Stomach (tissue), 9 donors: Measurements from ENCODE around the gene TRIM9. TPM values are rescaled to one million over a fixed set of nuclear protein-coding genes. Genes with fewer than 3 reads are reported as not detected.

Experiments
- DNase-seq, 2 donors: peaks; one replicate each; pipeline versions ENCODE4 v3.0.0 to v3.0.0-alpha.2; 2013 to 2019
- H3K27ac ChIP-seq, 5 donors: fragments of 200-600 bp in 4 of 5; sonication (generic) in 4 of 5; one replicate each; pipeline ENCODE4 v1.5.1; 2013 to 2019; ENCODE audit warnings: mild to moderate bottlenecking in 1 of 5, moderate library complexity in 1 of 5
- H3K27me3 ChIP-seq, 3 donors: fragments of 200-600 bp; sonication (generic); one replicate each; pipeline ENCODE4 v1.5.1; 2017 to 2019; ENCODE audit warnings: mixed run types in 1 of 3
- H3K36me3 ChIP-seq, 4 donors: fragments of 200-600 bp; sonication (generic); 1 replicate in 3 of 4; 2 replicates in 1 of 4; pipeline ENCODE4 v1.5.1; 2016 to 2019
- H3K4me1 ChIP-seq, 4 donors: fragments of 200-600 bp; sonication (generic); one replicate each; pipeline ENCODE4 v1.5.1; 2016 to 2019
- H3K4me3 ChIP-seq, 4 donors: fragments of 200-600 bp; sonication (generic) in 3 of 4; one replicate each; pipeline ENCODE4 v1.5.1; 2016 to 2019; ENCODE audit warnings: mild to moderate bottlenecking in 1 of 4
- H3K9me3 ChIP-seq, 4 donors: fragments of 200-600 bp; sonication (generic); one replicate each; pipeline ENCODE4 v1.5.1; 2016 to 2019
- CTCF ChIP-seq, 7 experiments: fragments of 450-650 bp in 4 of 7; fragments of 200-600 bp in 3 of 7; sonication (generic) in 3 of 7; IDR thresholded peaks; one replicate each; pipeline ENCODE4 v1.5.1; 2016 to 2019; ENCODE audit warnings: antibody characterized with exemption in 7 of 7, control low read depth in 2 of 7, mild to moderate bottlenecking in 1 of 7
- EP300 ChIP-seq: sonication (generic); formaldehyde crosslinking; IDR thresholded peaks from one replicate; pipeline ENCODE4 v1.6.1; 2017; ENCODE audit warnings: antibody characterized with exemption
- POLR2A ChIP-seq, 4 donors: fragments of 450-650 bp; IDR thresholded peaks; one replicate each; pipeline ENCODE4 v1.6.1; 2016; ENCODE audit warnings: antibody characterized with exemption in 4 of 4, control low read depth in 2 of 4, mild to moderate bottlenecking in 1 of 4, moderate library complexity in 1 of 4
- POLR2AphosphoS5 ChIP-seq, 3 donors: sonication (generic); formaldehyde crosslinking; IDR thresholded peaks; one replicate each; pipeline ENCODE4 v1.6.1; 2016; ENCODE audit warnings: antibody characterized with exemption in 3 of 3
- WGBS, 5 donors: extraction: QIAGEN DNeasy Blood & Tissue Kit in 3 of 5; methylation state at CpG; one replicate each; pipeline versions ENCODE4 v1.1.5 to v1.1.7; 2013 to 2018; 5-methylcytosine and 5-hydroxymethylcytosine counted together
- intact Hi-C: fragments of 100-400 bp; cut with DNase I; formaldehyde crosslinking; loops from one replicate; pipeline ENCODE4 v1.15.1; 2023; ENCODE audit warnings: low total_unique reads
- polyA plus RNA-seq, 3 donors: library from polyadenylated mRNA; stranded (reverse); fragments of 200-250 nt; gene quantifications; one replicate each; pipeline ENCODE4 v1.2.3, GENCODE V29; 2013
- total RNA-seq, 5 donors: library from RNA; depleted of rRNA; stranded (reverse); fragments of >200 nt; gene quantifications; one replicate each; pipeline versions ENCODE4 v1.1.0 to v1.2.3, GENCODE V29; 2014 to 2016
- donor health status: healthy with polysubstance abuse.
- donor health status: Bipolar disorder and iron deficiency.
- donor health status: healthy.

TRIM9 gene
- total and polyA plus RNA-seq, 8 donors, result 0.45 to 15.1 (median 1.2) TPM

GRCh38 chr14:51039252-51039651 is 55.7 kb downstream of the TRIM9 start:
- no peak overlapping the region for H3K27ac ChIP-seq
- H3K4me1 ChIP-seq, result no peaks in the 10 kb centered on the region
- TF ChIP-seq CTCF (IDR thresholded peaks at IDR 0.05) (no peak), POLR2AphosphoS5 (IDR thresholded peaks at IDR 0.05) (no peak), EP300 (no peak), POLR2A (IDR thresholded peaks at IDR 0.05) (no peak)
- H3K27me3 ChIP-seq, result no peaks in the 10 kb centered on the region
- no peak overlapping the region for H3K4me3 ChIP-seq
- intact Hi-C loops, result no loop called here
- no peaks in the 10 kb centered on the region for H3K9me3 ChIP-seq
- H3K36me3 ChIP-seq, result no peaks in the 10 kb centered on the region
- DNase-seq, result no peak
- WGBS, 5 donors, result 78 to 89% (median 82%) methylated on average over 7 of the region's 7 CpGs

GRCh38 chr14:51035611-51036192 is 59.2 kb downstream of the TRIM9 start:
- DNase-seq, result no peak
- WGBS, 5 donors, result 41 to 59% (median 49%) methylated on average over 9 of the region's 9 CpGs
- TF ChIP-seq POLR2AphosphoS5 (IDR thresholded peaks at IDR 0.05) (no peak), POLR2A (IDR thresholded peaks at IDR 0.05) (no peak), CTCF (IDR thresholded peaks at IDR 0.05) (no peak), EP300 (no peak)
- intact Hi-C loops, result no loop called here
- H3K9me3 ChIP-seq, result no peaks in the 10 kb centered on the region
- H3K4me1 ChIP-seq, result no peaks in the 10 kb centered on the region
- H3K4me3 ChIP-seq, result no peak overlapping the region
- no peaks in the 10 kb centered on the region for H3K36me3 ChIP-seq
- no peak overlapping the region for H3K27ac ChIP-seq
- no peaks in the 10 kb centered on the region for H3K27me3 ChIP-seq

- Histone ChIP-seq H3K27me3 (no peaks in the 10 kb centered on the region), H3K4me1 (peaks cover 0 to under 1% (median 0%) of the 10 kb centered on the region in 4 donors), H3K9me3 (no peaks in the 10 kb centered on the region), H3K27ac (no peak overlapping the region), H3K4me3 (no peak overlapping the region), H3K36me3 (no peaks in the 10 kb centered on the region)
- intact Hi-C loops, result no loop called here
- no peak for TF ChIP-seq POLR2AphosphoS5 (IDR thresholded peaks at IDR 0.05)
- no peak for TF ChIP-seq EP300
- no peak for TF ChIP-seq POLR2A (IDR thresholded peaks at IDR 0.05)
- no peak for TF ChIP-seq CTCF (IDR thresholded peaks at IDR 0.05)
- WGBS, 5 donors, result 63 to 78% (median 76%) methylated on average over 16 of the region's 16 CpGs
- no peak for DNase-seq
Observed at GRCh38 chr14:51028851-51029754, 65.8 kb downstream of the TRIM9 start.

- no peak overlapping the region for H3K27ac ChIP-seq
- no peak overlapping the region for H3K4me3 ChIP-seq
- TF ChIP-seq EP300 (no peak), POLR2AphosphoS5 (IDR thresholded peaks at IDR 0.05) (no peak), CTCF (IDR thresholded peaks at IDR 0.05) (no peak), POLR2A (IDR thresholded peaks at IDR 0.05) (no peak)
- no peaks in the 10 kb centered on the region for H3K9me3 ChIP-seq
- intact Hi-C loops, result no loop called here
- no peaks in the 10 kb centered on the region for H3K36me3 ChIP-seq
- H3K27me3 ChIP-seq, result no peaks in the 10 kb centered on the region
- WGBS, 5 donors, result 49 to 74% (median 61%) methylated on average over 4 of the region's 4 CpGs
- peaks cover 0 to 8% (median 0%) of the 10 kb centered on the region in 4 donors for H3K4me1 ChIP-seq
- DNase-seq, result no peak
Observed at GRCh38 chr14:51028361-51028760, 66.5 kb downstream of the TRIM9 start.
